Fibroblast of the conjunctiva (primary cell): ENCODE measurements around the gene TRIM17.

ENCODE experiments used
- DNase-seq: peaks from one replicate; pipeline ENCODE4 v3.0.0-alpha.2; 2010; ENCODE audit warnings: low read depth

The TRIM17 gene

DNA sequence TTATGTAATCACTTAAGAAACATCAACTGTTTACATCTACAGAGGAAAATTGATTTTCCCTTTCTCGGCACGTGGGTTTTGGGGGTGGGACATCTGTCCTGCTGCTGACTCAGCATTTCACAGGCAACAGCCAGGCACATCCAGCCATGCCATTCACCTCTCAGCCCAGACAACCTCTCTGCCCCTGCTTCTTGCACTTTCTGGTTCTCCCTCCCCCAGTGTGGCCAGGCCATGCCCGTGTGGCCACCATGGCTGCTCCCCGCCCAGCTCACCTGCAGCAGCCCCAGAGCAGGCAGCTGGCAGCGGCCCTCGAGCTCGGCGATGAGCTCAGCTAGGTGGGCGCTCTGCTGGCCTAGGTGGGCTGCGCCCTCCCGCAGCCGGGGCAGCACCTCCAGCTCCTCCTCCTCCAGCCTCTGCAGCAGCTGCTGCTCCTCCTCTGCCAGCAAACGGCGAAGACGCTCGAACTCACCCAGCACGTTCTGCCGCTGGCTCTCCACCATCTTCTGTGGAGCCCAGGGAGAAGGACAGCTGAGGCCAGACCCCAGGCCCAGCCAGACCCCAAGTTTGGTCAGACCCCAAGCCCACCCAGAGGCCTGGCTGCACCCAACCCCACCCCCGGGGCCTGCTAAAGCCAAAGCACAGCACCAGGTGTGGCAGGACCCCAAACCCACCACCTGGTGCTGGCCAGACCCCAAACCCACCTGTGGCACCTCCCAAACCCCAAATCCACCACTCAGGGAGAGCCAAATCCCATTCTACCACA lies 15.8 kb downstream of the TRIM17 start:
- no peak for DNase-seq

DNA sequence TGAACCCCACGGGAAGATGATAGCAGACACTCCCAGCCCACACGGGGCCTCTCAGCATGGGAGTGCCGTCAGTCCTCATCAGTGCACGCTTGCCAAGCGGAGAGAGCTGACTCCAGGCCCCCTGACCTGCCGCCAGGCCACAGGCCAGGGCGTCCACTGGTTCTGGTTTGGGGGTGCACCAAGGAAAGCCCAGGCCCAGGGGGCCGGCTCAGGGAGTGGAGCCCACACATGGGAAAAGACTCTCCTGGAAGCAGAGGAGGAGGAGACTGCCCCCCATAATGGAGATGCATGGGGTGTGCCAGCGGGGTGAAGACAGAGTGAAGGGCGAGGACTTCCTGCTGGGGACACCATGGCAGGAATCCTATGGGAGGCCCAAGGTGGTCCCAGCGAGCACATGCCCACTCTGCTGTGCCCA lies 16.4 kb downstream of the TRIM17 start:
- no peak for DNase-seq

DNA sequence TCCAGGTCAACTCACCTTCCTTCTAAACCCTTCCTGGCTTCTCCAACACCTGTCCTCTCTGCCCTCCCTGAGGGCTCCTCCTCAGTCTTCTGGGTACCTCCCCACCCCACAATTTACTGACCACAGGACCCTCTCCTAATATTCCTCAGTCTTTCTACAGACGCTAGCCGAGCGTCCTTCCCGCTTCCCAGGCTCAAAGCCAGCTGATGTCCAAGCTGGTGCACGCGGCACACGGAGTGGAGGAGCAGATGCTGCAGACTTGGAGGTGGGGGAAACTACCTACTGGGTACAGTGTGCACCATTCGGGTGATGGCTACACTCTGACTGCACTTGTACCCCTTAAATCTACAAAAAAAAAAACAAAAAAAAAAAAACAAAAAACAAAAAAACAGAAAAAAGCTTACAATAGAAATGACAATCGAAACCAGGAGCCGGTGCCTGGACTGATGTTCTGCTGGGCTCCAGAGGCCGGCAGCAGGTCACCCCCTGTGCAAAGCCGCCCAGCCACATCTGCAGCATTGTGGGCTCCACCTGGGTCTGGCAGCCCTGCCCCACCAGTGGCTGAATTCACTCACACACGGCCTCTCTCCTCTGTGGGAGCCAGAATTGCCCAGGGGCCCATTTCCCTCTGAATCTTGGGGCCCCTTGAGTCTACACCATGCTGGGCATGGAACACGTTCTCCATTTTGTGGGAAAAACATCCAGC lies 17.0 kb downstream of the TRIM17 start:
- DNase-seq = no peak

DNA sequence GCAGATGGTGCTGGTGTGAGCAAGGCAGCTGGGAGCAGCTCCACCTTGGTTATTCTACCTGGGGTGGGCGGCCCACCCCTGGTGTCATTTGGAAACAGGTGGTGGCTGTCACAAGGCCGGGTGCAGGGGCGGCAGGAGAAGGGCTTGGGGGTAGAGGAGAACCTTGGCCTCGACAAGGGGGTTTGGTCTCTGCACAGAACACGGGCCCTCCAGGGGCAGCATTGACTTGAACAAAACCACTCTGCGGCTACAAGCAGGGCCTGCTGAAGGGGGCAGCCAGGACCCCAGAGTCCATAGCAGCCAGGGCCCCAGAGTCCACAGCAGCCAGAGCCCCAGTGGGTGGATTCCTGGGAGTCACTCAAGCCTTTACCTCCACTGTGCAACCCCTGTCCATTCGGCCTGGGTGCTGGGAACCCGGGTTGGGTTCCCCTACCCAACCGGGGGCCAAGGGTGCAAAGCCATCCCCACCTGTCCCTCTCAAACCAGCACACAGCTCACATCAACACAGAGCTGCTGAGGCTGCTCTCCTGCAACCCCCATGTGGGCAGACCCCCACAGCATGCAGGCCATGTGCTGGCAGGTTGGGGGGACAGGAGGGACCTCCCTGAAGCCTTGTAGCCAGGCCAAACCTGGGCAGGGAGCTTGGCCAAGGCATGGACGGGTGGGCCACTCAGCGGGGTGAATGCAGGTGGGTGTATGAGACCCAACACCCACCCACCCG lies 17.8 kb downstream of the TRIM17 start:
- DNase-seq = no peak

DNA sequence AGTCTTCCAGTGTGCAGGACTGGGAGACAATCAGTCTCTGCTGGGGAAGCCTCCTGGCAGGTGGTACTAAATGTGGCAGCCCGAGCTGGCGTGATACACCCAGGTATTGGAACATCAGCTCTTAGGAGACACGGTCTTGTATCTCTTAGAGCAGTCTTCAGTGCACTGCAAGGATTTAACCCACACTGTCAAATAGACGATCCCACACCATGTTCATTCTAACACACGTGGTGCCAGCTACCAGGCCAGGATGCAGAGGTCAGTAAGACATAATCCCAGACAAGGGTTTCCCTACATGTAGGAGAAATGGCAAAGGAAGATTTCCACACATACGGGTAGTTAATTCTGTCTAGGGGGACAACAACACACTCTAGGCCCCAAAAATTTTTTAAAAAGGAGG lies 18.7 kb downstream of the TRIM17 start:
- no peak for DNase-seq

DNA sequence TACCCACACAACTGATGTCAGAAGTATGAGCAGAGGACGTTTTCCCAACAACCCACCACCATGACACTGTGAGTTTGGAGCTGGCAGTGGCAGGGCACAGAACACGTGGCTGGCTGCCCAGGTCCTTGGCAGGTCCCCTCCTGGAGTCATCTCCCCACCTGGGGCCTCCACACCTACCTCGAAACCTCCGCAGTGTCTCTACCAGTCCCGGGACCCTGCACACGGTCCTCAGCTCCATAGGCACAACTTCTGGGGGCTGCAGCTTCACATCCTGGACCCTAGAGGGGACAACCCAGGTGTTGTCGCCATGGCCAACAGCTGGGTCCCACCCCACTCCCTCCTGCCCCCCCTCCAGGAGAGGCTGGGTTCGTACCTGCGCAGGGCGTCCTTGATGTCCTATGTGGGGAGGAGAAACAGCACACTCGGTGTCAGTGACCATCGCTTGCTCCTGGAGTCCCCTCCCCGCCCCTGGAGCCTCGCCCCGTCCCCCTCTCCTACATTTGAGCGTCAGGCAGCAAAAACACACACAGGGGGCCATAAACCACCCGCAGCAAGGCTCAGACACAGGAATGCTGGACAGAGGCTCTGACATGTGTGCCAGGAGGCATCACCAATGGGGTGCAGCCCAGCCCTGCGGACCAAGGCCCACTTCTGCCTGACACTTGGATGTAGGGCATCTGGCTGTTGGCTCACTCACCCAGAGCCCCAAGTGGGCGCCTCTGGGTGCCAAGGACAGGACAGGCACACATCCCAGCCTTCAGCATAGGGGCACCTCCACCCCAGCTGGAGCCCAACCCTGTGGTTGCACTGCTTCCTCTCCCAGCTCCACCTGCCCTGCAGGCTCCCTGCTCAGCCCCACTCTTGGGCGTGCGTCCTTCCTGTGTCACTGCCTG lies 19.6 kb downstream of the TRIM17 start:
- DNase-seq = no peak

DNA sequence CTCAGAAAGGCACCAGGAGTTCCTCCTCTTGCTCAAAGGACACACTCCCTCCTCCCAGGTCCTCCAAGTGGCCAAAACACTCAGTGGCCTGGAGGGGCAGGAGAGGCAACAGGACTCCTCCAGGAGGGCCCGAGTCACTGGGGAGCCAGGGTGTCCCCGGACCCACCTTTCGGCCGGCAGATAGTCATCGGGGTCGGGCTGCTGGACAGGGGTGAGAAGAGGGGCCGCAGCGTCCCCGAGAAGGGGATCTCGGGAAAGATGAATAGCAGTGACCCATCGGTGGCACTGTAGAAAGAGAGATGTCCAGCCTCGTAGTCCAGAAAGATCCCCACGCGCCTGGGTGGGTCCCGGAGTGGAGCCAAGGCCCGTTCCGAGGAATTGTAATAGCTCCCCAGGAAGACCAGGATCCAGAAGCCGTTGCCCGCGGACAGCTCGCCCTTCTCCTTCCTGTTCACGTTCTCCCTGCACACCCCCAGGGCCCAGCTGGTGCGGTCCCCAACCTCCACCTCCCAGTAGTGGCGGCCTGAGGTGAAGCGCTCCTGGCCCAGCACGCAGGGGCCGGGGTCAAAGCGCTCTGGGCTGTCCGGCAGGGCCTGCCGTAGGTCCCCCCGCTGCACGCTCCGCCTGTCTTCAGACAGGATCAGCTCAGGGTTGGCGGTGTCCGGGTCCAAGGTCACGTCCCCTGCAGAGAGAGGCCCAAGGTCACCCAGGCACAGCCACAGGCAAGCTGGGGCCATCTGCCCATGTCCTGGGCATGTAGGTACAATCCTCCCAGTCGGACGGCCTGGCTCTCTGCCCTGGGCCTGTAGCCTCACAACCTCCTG lies 21.9 kb downstream of the TRIM17 start:
- no peak for DNase-seq

DNA sequence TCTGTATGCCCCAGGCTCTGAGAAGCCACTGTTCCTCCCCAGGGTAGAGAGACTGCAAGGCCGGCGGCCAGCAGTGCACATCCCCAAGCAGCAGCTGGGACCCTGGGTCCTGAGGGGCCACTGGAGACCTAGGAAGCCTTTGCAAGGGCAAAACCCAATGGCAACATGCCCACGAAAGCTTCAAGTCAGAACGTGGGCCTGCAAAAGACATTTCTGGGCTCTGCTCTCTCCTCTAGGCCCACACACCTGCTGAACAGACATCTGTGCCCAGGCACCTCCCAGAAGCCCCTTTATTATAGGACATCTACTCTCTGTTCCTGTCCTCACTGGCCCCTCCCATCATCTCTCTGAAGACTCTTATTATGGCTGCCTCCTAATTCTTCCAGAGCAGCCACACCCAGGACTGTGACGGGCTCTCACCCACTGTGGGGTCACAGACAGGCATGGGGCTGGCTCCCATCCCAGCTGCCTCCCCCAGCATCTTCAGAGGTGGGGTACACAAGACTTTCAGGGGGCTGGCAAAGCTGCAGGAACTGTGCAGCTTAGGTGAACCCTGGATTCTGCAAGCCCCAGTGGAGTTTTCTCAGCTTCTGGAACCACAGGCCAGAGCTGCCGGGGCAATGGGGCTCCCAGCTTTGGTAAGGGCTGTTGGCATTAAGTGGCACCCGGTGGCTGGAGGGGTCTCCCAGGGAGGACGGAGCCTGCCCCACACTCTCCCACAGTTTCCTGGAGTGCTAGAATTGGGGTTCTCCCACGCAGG lies 22.7 kb downstream of the TRIM17 start:
- DNase-seq = no peak

DNA sequence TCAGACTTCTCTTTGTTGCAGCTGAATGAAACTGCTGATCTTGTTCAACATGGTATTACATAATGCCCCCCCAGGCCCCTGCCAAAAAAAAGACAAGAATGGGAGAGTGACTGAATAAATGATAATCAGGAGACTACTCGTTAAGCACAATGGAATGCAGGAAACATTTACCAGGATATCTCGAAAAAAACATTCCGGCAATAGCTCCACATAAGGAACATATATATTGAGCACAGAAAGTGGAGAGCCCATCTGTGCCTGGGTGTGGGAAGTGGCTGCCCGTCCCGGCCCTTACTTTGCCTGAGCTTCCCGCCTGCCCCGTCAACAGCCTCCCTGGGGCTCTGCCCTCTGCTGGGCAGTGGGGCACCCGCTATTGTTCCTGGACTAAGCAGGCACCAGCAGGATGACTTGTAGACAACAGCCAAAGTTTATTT lies 23.4 kb downstream of the TRIM17 start:
- DNase-seq = no peak

DNA sequence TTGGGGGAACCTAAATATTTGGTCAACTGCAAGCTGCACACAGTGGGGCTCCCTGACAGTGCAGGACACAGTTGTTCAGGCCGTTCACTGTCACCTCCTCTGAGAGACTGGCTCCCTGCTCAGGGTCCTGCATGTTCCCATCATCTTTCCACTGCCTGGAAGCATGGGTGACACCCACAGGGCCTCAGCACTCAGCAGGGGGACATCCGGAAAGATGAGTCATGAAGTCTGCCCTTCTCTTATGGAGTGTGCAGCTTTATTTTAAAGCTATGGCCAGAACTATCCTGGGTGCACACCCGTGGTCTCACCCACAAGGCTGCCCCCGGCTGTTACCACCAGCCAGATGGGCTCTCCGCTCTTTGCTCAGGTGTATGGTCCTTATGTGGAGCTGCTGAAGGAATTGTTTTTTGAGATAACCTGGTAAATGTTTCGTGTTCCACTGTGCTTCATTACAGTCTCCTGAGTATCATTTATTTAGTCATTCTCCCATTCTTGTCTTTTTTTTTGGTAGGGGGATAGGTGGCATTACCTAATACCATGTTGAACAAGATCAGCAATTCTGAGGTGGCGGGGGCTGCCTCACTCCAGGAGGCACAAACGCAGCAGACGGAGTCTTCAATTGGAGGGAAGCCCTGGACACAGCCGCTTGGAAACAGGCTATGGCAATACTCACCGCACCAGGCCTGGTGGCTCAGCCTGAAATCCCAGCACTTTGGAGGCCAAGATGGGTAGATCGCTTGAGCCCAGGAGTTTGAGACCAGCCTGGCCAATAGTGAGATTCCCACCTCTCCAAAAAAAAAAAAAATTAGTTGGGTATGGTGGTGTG lies 24.3 kb downstream of the TRIM17 start:
- no peak for DNase-seq

DNA sequence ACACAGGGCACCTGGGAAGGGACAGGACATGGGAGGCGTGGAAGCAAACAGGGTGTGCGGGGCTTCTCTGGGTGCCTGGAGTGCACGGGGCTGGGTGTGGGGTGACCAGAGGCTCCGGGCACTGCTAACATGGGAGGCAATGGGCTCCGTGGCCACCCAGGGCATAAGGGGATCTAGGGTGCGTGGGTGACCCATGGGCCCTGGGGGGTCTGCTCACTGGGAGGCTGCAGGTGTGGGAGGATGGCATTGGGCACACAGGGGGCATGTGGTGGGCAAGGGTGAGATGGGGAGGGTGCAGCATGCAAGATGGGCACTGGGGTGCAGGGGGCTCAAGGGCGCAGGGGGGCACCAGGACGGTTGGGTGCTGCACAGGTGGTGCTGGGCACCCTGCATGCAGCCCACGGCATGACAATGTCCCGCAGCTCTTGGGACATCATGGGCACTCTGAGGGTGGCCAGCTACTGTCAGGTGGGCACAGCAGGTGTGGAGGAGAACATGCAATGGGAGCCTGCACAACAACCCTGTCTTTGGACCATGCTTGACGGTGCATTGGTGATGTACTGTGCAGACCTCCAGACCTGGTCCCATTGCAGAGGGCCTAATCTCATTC lies 25.1 kb downstream of the TRIM17 start:
- DNase-seq = no peak

DNA sequence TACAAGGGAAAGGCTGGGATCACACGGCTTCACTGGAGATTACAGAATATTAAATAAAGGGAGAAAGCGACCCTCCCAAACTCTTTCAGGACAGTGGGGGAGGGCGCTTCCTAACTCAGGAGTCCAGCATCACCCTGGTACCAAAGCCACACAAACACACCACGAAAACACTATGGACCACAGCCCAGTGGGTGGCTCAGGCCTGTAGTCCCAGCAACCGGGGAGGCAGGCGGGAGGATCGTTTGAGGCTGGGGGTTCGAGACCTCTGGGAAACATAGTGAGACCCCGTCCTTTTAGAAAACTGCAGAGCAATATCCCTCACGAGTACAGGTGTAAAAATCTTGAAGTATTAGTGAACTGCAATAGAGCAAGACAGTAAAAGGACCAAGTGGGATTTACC lies 26.0 kb downstream of the TRIM17 start:
- no peak for DNase-seq

DNA sequence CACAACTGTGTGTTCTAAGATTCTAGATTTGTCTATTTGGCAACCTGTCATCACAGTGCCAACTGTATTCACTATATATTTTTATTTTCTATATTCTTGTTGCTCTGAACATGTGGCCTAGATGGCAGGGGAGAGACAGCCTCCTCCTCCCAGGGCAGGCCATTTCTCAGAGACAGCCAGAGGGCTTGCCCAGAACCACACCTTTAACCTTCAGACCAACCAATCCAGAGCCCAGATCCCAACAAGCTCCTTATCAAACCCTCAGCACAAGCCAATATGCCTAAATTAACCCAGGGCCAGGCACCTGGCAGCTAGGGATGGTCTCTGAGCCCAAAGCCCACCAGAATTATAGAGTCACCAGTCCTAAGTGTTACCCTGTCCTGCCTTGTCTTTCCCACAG lies 29.3 kb downstream of the TRIM17 start:
- DNase-seq = no peak

DNA sequence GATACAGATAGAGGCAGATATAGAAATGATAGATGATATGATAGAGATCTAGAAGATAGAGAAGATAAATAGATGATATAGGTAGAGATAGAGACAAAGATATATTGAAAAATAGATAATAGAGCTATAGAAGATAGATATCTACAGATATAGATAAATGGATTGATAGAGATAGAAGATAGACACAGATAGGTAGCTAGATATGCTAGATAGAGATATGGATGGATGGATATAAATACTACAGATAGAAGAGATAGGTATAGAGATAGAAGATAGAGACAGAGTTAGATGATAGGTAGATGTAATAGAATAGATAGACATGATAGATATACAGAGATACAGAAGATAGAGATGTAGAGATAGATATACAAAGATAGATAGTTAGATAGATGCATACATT lies 31.4 kb downstream of the TRIM17 start:
- no peak for DNase-seq

DNA sequence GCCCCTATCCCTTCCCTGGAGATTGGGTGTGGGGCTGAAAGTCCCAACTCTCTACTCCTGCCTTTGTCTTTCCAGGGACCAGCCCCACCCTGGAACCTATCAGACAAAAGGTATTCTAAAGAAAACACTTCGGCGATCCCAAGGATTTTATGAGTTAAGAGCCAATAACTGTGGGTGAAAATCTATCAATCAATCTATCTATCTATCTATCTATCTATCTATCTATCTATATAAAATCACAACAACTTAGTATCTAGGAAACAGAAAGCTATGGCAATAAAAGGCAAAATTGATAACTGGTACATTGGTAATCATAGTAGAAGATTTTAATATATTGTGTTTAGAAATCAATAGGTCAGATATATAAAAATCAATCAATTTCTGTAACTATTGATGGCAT lies 32.9 kb downstream of the TRIM17 start:
- DNase-seq = no peak

DNA sequence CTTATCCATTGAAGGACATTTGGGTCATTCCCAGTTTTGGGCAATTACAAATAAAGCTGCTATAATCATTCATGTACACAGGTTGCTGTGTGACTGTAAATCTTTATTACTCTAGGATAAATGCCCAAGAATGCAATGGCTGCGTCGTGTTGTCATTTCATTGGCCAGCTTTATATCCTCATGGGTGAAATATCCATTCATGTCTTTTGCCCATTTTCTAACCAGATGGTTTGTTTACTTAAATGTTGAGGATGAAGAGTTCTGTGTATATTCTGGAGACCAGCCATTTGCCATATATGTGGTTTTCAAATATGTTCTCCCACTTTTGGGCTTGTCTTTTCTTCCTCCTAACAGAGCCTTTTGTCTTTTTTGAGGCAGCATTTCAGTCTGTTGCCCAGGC lies 35.3 kb downstream of the TRIM17 start:
- DNase-seq = no peak

DNA sequence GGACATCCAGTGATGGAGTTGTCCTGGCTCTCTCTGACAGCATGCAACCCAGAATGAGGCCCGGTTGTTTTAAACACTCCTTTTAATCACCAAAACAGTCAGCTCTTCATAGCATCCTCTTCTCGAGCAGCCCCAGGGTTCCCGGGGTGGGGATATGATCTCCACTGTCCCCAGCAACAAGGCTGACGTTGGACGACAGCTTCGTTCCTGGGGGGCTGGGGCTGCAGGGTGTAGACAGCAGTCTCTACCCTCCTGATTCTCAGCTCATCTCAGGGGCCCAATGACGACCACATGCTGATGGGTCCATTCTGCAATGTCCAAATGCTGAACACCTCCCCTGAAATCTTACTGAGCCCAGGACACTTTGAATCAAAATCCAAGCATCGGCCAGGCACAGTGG lies 37.0 kb downstream of the TRIM17 start:
- DNase-seq = no peak

DNA sequence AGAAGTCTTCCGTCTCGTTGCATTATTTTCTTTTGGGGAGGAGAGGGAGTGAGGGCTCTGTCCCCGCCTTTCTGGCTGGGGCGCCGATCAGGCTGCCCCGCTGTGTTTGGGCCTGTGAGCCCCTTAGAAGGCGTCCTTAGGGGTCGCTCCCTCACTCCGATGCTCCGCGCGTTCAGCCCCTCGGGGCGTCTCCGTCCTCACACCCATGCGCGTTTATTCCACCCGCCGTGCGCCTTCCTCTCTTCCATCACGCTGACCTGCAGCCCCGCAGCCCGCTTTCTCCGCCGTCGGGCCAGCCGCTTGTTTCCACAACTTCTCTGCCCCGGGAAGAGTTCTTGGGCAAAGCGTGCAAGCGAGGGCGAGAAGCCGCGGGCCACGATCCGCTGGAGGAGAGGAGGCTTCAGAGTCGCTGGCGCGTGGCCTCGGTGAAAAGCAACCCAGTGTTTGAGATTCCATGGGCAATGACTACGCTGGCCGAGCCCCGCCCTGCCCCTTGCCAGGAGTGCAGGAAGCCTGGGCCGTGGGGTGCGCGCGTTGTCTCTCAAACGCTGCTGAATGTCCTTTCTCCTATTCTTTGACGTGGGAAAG lies 37.7 kb downstream of the TRIM17 start:
- no peak for DNase-seq
